ENCODE measurements around the gene MBNL1.
A peak's percentile ranks its signal among the peaks of the same experiment; 100 is the strongest.
"Not testable (repeated sequence)": the region's sequence is repeated elsewhere in the genome, so short reads cannot be mapped to it uniquely, and the experiment has no call there.

Gene MBNL1

DNA sequence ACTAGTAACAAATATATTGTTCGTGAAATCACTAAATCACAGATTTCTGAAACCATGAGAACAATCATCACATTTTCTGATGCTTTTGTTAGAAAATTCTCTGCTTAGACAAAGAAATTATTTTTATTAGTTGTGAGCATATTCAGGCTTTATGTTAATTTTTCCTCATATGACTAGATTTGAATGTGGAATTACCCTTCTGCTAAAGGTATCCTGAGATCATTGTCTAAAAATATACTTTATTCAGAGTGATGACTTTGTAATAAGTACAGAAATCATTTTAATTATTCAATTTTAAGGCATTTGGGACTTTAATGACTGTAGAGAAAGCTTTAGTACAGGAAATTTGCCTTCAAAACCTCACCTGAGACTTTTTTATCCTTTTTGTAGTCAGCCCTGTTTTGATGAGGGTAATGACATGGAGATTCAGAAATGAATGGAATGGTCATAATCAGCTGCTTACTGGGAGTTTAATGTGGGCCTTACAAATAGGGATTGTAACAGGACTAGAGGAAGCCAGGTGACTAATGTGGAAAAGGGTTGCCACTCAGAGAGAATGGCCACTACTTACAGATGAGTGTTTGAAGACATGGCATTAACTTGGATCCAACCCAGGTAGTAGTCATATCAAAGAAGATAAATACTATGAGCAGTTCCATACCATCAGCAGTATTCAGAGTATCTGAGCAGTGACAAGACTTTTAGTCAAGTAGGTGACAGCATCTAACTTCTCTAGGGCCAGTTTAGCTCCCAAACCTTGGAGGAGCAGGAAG, 148.3 kb downstream of the MBNL1 start:
- DNase-seq: no peak

DNA sequence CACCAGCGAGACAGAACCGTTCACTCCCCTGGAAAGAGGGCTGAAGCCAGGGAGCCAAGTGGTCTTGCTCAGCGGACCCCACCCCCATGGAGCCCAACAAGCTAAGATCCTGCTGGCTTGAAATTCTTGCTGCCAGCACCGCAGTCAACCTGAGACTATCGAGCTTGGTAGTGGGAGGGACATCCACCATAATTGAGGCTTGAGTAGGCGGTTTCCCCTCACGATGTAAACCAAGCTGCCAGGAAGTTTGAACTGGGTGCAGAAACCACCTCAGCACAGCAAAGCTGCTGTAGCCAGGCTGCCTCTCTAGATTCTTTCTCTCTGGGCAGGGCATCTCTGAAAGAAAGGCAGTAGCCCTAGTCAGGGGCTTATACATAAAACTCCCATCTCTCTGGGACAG, 151.0 kb downstream of the MBNL1 start:
- no peak for DNase-seq

DNA sequence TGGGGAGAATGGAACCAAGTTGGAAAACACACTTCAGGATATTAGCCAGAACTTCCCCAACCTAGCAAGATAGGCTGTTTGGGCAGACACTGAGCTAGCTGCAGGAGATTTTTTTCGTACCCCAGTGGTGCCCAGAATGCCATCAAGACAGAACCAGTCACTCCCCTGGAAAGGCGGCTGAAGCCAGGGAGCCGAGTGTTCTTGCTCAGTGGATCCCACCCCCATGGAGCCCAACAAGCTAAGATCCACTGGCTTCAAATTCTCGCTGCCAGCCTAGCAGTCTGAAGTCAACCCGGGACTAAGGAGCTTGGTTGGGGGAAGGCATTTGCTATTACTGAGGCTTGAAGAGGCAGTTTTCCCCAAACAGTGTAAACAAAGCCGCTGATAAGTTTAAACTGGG, 152.4 kb downstream of the MBNL1 start:
- no peak for DNase-seq

DNA sequence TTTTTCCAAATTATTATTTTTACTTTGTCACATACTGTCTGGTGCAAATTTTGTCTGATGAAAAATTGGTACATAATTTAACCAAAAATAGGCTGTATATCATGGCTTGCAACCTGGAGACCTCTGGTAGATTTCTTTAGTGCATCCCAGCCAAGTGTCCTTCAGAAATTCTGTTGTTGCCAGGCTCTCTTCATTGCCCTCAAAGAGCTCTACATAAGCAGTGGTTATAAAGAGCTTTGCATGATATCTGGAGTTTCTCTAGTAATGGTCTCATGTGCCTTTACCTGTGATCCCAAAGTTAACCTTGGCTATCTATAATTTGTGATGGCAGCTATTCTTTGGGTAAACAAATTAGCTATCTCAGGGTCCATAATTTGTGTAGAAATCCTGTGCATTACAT, 157.7 kb downstream of the MBNL1 start:
- DNase-seq: no peak

DNA sequence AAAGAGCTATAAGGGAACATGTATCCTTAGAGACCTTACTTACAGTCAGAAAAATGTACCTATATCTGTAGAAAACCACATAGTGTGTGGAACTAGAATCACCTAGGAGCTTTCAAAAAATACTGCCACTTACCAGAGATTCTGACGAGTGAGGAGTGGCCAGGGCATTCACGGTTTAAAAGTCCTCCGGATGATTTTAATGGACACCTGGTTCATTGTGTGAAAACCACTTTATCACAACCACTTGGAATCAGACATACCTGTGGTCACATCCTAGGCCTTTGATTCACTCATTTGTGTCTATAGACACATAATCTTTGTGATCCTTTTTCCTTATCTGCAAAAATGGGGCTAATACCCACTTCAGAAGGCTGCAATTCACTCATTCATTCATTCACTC, 159.8 kb downstream of the MBNL1 start:
- DNase-seq: no peak

DNA sequence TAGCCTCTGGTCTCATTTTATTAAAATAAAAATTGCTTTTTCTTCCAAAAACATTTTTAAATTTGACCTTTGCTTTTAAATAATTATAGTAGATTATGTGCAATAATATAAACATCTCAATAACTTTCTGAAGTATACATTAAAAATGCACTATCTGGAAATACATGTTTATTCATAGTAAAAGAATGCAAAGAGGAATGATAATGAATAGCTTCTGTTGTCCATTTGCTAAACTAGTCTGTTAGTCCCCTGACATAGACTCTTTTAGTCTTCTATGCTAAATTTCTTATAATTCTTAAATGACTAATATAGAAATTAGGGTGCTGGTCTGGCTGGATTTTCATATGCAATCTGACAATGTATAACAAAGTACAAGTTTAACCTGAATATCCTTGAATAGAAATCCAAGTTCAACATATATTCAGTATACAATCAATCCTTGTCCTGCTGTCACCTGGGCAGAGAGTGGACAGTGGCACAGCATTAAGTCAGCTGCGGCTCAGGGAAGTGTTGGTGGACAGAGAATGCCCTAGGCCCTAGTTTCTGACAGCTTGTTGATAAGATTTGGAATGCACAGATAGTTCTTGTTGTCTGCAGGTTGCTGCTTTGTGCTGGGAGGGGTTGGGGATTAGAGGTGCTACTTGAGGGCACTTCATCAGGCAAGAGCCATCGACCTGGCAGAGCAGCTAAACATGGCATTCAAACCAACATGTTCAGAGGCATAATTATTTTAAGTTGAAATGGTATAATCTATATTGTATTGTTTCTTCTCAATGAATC, 161.7 kb downstream of the MBNL1 start:
- peak; percentile 41 for DNase-seq

DNA sequence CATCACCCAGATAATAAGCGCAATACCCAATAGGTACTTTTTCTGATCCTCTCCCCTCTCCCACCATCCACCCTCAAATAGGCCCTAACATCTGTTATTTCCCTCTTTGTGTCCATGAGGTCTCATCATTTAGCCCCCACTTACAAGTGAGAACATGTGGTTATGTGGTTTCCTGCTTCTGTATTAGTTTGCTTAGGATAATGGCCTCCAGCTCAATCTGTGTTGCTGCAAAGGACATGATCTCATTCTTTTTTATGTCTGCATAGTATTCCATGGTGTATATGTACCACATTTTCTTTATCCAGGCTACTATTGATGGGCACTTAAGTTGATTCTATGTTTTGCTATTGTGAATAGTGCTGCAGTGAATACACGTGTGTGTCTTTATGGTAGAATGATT, 165.4 kb downstream of the MBNL1 start:
- no peak for DNase-seq

DNA sequence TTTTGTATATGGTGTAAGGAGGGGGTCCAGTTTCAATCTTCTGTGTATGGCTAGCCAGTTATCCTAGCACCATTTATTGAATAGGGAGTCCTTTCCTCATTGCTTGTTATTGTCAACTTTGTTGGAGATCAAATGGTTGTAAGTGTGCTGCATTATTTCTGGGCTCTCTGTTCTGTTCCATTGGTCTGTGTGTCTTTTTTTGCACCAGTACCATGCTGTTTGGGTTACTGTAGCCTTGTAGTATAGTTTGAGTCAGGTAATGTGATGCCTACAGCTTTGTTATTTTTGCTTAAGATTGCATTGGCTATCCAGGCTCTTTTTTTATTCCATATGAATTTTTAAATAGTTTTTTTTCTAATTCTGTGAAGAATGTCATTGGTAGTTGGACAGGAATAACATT, 166.5 kb downstream of the MBNL1 start:
- DNase-seq: not testable (repeated sequence)

DNA sequence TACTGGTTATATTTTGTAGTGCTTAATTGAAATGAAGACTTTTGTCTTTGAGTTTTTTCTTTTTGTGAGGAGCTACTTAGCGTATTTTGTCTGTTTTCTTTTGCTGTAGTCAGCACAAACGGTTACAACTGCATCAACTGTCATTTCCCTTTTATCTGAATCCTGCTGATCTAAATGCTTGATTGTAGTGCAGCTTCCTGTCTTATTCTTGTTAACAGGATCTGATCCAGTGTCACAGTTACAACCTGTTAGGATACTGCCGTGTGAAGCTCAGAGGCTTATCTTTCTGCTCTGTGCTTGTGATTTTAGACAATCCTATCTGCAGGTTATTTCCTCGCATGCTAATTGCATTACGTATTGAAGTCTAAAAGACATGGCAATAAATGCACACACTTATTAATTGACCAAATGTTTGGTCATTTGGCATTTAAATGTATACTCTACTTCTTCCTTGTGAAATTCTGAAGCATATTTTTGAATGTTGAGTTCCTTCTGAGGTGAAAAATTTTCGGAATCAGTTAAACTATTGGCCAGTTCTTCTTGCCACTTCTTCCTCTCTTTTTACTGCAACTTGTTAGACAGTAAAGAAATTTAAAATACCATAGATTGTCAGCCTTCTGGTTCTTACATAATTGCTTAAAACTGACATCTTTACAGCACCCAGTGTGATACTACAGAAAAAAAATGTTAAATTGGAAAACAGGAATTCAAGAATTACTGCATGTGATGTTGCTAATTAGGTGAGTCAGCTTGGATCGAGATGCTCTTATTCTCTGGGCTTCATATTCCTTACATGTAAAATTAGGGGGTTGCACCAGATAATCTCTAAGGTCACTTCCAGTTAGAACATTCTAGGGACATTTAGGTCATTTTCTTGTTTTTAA, 168.2 kb downstream of the MBNL1 start:
- peak; percentile 84 for DNase-seq

DNA sequence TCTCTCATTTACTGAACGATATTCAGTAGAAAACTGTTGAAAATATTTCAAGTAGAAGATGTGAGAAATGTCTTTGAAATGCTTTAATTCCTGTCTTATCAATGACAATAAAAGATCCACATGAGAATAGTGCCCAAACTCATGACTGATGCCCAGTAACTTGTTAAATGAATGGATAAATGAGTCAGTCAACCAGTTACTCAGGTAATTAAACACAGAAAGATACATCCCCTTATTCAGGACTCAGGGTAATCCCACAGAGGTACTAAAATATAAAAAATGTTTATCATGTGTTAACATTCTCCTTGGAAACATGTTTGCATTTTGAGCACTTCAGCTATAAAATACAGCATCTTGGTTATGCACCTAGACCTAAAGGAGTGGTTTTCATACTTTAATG, 169.5 kb downstream of the MBNL1 start:
- DNase-seq: no peak

DNA sequence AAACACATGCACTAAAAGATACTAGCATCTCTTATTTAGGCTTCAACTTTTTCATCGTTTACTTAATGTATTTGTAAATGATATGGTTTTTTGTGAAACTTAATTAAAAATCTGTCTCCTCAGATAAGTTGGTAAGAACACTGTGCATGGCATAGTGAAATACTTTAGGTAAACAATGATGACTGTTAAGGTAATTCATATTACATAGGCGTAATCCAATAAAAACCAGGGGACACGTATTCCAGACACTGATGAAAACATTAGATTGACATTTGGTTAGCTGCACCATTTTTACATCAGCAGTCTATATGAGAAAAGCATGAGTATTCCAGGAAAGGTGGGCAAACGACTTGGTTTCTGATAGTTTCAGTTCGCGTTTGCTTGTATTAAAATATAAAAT, 170.0 kb downstream of the MBNL1 start:
- peak; percentile 15 for DNase-seq

DNA sequence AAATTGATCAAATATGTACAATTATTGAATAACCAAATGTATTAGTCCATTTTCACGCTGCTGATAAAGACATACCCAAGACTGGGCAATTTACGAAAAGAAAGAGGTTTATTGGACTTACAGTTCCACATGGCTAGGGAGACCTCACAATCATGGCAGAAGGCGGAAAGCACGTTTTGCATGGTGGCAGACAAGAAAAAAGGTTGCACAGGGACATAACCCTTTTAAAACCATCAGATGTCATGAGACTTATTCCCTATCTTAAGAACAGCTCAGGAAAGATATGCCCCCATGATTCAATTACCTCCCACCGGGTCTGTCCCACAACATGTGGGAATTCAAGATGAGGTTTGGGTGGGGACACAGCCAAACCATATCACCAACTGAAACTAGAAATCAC, 171.5 kb downstream of the MBNL1 start:
- peak; percentile 17 for DNase-seq

DNA sequence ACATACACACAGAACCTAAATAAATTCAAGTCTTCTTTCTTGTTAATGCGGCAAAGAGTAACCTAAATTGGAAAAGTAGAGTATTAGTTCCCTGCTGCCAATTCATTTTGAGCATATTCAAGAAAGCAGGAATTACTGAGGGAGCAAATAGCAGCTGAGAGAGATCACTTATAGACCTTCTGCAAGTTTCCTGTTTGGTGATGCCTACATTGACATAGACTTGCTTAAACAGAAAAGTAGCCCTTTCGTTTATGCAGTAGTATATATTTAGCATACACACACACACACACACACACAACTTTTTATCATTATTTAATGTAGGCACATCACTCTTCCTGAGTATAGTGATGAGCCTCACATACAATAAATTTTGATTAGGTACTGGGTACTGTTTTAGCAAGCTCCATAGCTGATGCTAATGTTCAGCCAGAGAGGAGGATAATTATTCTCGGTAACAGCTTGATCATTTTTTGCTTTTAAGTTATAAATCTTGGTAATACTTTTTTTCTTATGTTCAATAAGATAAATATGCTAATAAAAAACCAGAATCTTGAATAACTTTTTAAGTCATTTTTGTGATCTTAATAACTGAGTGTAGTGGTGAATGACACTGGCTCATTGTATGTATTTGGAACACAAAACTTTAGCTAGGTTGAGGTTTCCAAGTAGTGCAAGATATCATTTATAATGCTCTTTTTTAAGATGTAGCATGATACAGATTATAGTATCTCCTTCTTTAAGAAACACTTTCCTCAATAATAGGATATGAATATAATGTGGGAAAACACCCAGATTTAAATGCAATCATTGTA, 174.7 kb downstream of the MBNL1 start:
- no peak for DNase-seq

DNA sequence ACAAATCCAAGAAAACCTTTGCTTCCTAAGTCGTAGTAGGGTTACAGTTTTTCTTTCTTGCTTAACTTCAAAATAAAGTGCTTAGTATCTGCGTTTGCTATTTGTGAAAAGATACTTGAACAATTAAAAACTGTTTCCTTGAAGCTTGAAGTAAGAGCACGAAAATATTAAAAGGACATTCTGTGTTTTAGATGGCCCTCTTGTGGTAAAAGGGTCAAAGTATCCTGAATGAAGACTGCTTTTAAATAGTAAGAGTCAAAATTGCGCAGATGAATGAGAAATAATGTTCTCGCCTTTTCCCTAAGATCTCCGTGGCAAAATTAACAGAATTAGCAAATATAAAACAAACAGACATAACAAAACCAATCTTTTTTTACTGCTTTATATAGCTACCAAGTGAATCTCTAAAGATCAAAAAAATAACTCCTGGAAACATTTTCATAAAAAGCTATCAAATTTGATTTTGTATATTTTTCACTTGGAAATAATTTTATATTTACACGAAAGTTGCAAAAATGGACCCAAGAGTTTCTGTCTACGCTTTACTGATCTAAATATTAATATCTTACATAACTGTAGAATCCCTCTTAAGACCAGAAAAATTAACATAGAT, 175.4 kb downstream of the MBNL1 start:
- peak; percentile 62 for DNase-seq

DNA sequence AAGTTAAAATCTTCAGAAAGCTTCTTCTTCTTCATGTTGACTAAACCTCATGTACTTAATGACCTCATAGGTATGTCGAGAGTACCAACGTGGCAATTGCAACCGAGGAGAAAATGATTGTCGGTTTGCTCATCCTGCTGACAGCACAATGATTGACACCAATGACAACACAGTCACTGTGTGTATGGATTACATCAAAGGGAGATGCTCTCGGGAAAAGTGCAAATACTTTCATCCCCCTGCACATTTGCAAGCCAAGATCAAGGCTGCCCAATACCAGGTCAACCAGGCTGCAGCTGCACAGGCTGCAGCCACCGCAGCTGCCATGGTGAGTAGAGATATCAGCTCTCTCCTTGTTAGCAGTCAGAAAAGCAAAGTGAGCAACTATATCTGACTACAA, 176.5 kb downstream of the MBNL1 start:
- no peak for DNase-seq

DNA sequence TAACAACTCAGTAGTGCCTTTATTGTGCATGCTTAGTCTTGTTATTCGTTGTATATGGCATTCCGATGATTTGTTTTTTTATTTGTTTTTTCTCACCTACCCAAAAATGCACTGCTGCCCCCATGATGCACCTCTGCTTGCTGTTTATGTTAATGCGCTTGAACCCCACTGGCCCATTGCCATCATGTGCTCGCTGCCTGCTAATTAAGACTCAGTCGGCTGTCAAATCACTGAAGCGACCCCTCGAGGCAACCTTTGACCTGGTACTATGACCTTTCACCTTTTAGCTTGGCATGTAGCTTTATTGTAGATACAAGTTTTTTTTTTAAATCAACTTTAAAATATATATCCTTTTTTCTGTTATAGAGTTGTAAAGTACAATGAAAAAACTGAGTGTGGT, 177.8 kb downstream of the MBNL1 start:
- DNase-seq: no peak

DNA sequence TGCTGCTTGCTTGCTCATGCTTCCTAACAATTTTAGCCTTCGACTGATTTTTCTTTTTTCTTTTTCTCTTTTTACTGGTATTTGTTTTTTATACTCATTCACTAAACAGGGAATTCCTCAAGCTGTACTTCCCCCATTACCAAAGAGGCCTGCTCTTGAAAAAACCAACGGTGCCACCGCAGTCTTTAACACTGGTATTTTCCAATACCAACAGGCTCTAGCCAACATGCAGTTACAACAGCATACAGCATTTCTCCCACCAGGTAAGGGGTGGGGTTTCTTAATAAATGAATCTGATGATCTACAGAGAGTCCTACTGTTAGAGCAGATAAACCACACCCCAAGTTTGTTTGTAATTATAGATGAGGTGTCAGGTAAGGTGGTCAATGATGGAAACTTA, 178.8 kb downstream of the MBNL1 start:
- no peak for DNase-seq

DNA sequence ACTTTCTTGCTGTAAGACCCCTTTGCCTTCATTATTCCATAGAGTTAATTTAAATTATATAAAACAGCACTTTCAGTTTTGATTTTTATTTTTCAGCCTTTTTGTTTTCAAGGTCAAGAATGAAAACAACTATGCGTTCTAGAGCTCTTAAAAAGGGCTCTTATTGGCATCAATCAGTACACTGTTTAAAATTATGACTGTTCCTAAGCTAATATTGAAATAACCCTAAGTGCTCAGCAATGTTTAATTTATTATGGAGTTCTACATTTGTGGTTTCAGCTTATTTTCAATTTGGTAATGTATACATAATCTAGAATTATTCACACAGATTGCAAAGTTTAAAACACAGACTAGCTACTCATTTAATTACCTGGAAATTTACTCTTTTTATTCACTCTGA, 179.4 kb downstream of the MBNL1 start:
- DNase-seq: no peak

DNA sequence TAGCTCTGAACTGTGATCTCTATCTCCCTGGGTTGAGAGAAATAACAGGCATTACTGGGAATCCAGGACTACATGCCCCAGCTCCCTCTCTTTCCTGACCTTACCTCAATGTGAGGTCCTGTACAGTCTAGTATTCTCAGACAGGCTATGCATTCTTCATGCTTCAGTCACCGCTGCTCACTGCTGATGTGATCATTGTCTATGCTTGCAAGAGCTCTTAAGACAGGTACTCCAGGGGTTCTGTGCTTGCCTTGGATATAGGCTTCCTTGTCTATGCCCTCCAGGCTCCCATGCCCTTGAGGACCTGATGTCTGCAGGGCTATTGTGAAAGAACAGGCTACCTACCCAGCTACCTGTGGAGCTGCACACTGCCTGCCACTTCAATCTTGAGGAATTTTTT, 183.6 kb downstream of the MBNL1 start:
- DNase-seq: no peak

DNA sequence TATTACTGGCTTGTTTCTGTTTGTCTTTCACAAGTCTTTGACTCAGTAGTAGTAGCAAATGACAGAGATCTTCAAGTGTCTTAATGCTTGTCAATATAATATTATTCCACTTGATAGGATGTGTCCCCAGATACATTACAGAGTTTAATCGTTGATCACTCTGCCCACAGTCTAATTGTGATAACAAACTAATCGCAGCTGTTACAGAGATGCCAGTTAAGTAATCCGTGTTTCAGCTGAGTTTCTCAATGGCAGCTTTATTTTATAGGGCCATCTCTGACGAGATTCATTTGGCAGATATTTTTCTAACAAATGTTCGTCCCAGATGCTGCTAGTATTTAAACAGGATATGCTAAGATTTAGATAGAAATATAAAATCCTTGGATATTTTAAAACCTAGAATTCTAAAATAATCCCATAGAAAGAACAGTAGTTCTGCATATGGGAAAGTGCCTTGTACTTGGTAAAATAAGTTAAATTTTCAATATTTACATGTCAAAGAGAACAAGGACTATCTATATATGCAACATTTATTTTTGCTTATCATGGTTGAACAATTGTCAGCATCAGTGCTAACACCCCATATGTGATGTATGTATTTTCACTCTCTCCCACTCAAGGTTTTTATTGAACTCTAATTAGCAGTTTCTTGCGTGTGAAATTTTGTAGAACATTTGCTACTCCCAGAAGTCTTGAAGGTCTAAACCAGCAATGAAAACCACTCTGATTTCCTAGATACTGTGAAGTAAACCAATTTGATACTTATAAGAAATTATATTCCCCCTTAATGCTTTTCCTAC, 185.5 kb downstream of the MBNL1 start:
- DNase-seq: peak; percentile 69

DNA sequence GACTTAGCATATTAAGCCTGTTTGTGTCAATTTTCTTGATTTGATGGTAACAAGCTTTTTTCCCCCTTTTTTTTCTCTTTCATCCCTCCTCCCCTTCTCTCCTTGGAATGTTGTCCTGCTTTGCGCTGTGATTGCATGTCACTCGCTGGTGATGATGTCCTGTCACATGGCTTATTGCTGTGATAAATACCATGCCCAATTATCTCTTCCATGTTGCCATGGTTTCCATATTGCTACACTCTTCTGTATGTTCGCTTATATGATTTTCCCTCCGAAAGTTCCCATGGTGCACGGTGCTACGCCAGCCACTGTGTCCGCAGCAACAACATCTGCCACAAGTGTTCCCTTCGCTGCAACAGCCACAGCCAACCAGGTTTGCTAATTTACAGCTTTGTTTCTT, 187.3 kb downstream of the MBNL1 start:
- no peak for DNase-seq

All from NCI-H82 (cell line).